Measurements from ENCODE around the gene NOL4L.

DNA sequence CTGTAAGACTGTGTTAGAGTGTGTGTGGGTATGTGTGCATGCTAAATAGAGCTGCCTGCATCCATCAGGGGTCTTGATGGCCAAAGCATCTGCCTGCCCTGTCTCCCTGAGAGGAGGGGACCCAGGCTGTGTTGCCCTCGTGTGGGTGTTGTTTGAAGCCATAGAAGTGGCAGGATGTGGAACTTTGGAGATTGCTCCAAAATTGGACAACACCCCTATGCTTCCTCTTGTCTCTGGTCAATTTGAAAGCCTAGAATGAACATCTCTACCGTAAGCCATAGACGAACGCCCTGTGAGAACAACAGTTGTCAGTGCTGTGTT, 144.4 kb downstream of the NOL4L start:
- TF ChIP-seq POLR2AphosphoS5 (IDR thresholded peaks at IDR 0.05) (no peak), EP300 (IDR thresholded peaks at IDR 0.05) (no peak), POLR2A (IDR thresholded peaks at IDR 0.05) (no peak)
- TF ChIP-seq, protein P1, sequence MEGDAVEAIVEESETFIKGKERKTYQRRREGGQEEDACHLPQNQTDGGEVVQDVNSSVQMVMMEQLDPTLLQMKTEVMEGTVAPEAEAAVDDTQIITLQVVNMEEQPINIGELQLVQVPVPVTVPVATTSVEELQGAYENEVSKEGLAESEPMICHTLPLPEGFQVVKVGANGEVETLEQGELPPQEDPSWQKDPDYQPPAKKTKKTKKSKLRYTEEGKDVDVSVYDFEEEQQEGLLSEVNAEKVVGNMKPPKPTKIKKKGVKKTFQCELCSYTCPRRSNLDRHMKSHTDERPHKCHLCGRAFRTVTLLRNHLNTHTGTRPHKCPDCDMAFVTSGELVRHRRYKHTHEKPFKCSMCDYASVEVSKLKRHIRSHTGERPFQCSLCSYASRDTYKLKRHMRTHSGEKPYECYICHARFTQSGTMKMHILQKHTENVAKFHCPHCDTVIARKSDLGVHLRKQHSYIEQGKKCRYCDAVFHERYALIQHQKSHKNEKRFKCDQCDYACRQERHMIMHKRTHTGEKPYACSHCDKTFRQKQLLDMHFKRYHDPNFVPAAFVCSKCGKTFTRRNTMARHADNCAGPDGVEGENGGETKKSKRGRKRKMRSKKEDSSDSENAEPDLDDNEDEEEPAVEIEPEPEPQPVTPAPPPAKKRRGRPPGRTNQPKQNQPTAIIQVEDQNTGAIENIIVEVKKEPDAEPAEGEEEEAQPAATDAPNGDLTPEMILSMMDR (IDR thresholded peaks at IDR 0.05), result no peak

All from suprapubic skin (tissue), 4 donors.